ENCODE results near the gene STAB2.

Gene STAB2

GRCh38 chr12:103657331-103657730 lies 70.3 kb downstream of the STAB2 start:
- DNase-seq: no peak

GRCh38 chr12:103664626-103665025 lies 77.6 kb downstream of the STAB2 start:
- no peak for DNase-seq

GRCh38 chr12:103665971-103666370 lies 78.9 kb downstream of the STAB2 start:
- no peak for DNase-seq

- no peak for DNase-seq
Measured at GRCh38 chr12:103667125-103667524, 80.1 kb downstream of the STAB2 start.

GRCh38 chr12:103668520-103668919 lies 81.4 kb downstream of the STAB2 start:
- DNase-seq: no peak

GRCh38 chr12:103671367-103671766 lies 84.3 kb downstream of the STAB2 start:
- DNase-seq: no peak

GRCh38 chr12:103672401-103673119 lies 85.5 kb downstream of the STAB2 start:
- DNase-seq: no peak

GRCh38 chr12:103673487-103673886 lies 86.4 kb downstream of the STAB2 start:
- no peak for DNase-seq

- DNase-seq: no peak
Measured at GRCh38 chr12:103673891-103674375, 86.9 kb downstream of the STAB2 start.

- DNase-seq: no peak
Measured at GRCh38 chr12:103676893-103677292, 89.8 kb downstream of the STAB2 start.

- no peak for DNase-seq
Measured at GRCh38 chr12:103677341-103677740, 90.3 kb downstream of the STAB2 start.

GRCh38 chr12:103677905-103678304 lies 90.8 kb downstream of the STAB2 start:
- DNase-seq: no peak

GRCh38 chr12:103679421-103680170 lies 92.5 kb downstream of the STAB2 start:
- DNase-seq: no peak

GRCh38 chr12:103680591-103681141 lies 93.6 kb downstream of the STAB2 start:
- peak; percentile 50 for DNase-seq

- no peak for DNase-seq
Measured at GRCh38 chr12:103686026-103686425, 99.0 kb downstream of the STAB2 start.

- DNase-seq: no peak
Measured at GRCh38 chr12:103687253-103687652, 100.2 kb downstream of the STAB2 start.

GRCh38 chr12:103688376-103689063 lies 101.4 kb downstream of the STAB2 start:
- DNase-seq: peak; percentile 27

GRCh38 chr12:103690426-103690825 lies 103.4 kb downstream of the STAB2 start:
- no peak for DNase-seq

- DNase-seq: no peak
Measured at GRCh38 chr12:103691063-103691462, 104.0 kb downstream of the STAB2 start.

GRCh38 chr12:103696101-103696500 lies 109.0 kb downstream of the STAB2 start:
- DNase-seq: no peak

- DNase-seq: peak; percentile 47
Measured at GRCh38 chr12:103697971-103698751, 111.1 kb downstream of the STAB2 start.

- peak; percentile 35 for DNase-seq
Measured at GRCh38 chr12:103698752-103699560, 111.9 kb downstream of the STAB2 start.

Measured in stimulated activated CD8-positive, alpha-beta memory T cell treated with anti-CD3 and anti-CD28 coated beads, Interleukin-4, amount 100 ng/mL, for 48 hours (primary cell).